ENCODE data around the gene KXD1.
A peak's percentile ranks its signal among the peaks of the same experiment; 100 is the strongest.

Gene KXD1

DNA sequence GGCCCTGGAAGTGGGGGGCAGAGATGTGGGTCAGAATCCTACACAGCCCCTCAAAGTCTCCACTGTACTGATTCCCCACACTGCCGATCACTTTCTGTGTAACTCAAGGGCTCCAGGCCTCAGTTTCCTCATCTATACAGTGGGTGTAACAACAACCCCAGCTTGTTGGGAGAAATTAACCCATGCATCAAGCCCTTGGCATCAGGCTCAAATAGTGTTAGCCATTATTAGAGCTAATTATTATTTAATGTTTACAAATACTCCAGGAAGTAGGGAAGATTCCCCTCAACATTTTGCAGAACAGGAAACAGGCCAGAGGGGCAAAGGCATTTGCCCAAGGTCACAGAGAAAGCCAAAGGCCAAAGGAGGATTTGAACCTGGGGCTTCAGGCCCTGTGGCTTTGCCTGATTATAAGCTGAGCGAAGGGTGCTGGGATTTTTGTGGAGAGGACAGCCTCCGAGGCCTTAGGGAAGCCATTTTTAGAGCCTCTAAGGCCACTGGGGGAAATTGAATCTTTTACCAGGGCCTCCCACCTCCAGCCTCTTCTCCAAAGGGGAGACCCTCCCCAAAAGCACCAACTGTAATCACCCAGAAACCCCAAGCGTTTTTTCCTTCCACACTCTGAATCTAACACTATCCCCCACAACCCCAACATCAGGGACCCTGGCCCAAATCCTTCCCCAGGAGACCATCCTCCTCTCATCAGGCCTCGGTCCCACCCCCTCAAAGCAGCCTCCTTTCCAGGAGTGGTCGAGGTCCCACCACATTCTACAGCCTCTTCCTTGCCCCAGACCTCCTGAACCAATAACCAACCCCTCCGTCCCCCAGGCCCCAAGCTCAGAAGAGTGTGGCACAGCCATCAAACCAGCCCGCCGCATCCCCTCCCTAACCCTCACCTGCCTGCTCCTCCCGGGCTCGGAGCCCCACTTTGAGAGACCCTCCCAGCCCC lies 15.4 kb upstream of the KXD1 start:
- Histone ChIP-seq H3K27ac (peak overlapping the region; percentile 12; the same call in 1 of the 2 replicates), H3K4me2 (peak overlapping the region; percentile 59), H3K4me3 (IDR thresholded peaks at IDR 0.05; ENCODE audit: insufficient read depth, low read depth, low read length) (no peak overlapping the region), H4K20me1 (ENCODE audit: insufficient read depth) (no peaks in the 10 kb centered on the region), H3K27me3 (ENCODE audit: insufficient read depth, low read depth) (no peaks in the 10 kb centered on the region), H3K79me2 (ENCODE audit: insufficient read depth, low read depth) (peaks cover 10% of the 10 kb centered on the region), H3K4me1 (ENCODE audit: low read depth, poor library complexity, severe bottlenecking) (peaks cover 12% of the 10 kb centered on the region), H3K9ac (peak overlapping the region; percentile 39; the same call in 1 of the 2 replicates), H2AFZ (ENCODE audit: low read depth) (no peak overlapping the region), H3K36me3 (ENCODE audit: insufficient read depth) (no peaks in the 10 kb centered on the region)
- no peak for TF ChIP-seq CTCF (conservative IDR thresholded peaks at IDR 0.05; ENCODE audit: low read depth, low read length)

DNA sequence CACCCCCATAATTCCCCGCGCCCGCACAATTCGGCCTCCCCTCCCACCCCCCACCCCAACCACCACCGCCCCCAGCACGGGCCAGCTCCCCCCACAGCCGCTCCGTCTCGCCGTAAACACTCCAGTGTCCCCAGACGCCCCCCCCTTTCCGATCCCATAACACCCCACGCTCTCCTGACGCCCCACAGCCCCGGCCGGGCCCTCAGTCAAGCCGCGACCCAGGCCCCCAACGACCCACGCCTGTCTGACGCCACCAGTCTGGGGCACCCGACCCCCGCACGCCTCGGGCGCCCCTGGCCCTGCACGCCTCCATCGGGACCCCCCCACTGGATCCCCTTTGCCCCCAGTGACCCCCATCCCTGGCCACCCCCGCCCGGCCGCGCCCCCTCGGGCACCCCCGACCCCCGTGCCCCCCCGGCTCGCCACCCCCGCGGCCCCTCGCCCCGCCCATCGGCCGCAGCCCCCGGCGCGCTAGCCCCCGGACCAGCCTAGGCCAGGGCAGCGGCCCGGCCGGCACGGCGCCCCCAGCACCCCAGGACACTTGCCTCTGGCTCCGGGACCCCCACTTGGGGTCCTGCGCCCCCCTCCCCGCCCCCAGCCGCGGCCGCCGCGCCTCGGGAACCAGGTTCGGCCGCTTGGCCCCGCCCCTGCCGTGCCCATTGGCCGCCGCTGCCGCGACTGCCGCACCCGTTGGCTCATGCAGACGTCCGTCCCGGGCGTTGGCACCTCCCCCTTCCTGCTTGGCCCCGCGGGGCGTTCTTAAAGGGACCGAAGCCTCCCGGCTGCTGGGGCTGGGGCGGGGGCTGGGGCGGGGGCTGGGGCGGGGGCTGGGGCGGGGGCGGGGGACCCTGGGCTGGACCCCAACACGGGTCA lies 14.5 kb upstream of the KXD1 start, which contains the start of gene FKBP8:
FKBP8 (minus strand) TSS at position 633 of the 873 bp plus-strand sequence. CDS start 1,603 bp downstream, outside the sequence.
- Histone ChIP-seq H3K9ac (peak within 1 kb of the TSS; percentile 39; the same call in 1 of the 2 replicates), H3K4me3 (IDR thresholded peaks at IDR 0.05; ENCODE audit: insufficient read depth, low read depth, low read length) (no peak within 1 kb of the TSS), H3K36me3 (ENCODE audit: insufficient read depth) (no peaks in the 10 kb centered on the region), H3K4me2 (peak within 1 kb of the TSS; percentile 67), H3K79me2 (ENCODE audit: insufficient read depth, low read depth) (peaks cover 10% of the 10 kb centered on the region), H3K27ac (peak within 1 kb of the TSS; percentile 26), H3K4me1 (ENCODE audit: low read depth, poor library complexity, severe bottlenecking) (peaks cover 12% of the 10 kb centered on the region), H4K20me1 (ENCODE audit: insufficient read depth) (no peaks in the 10 kb centered on the region), H2AFZ (ENCODE audit: low read depth) (peak within 1 kb of the TSS; percentile 77), H3K27me3 (ENCODE audit: insufficient read depth, low read depth) (no peaks in the 10 kb centered on the region)
- TF ChIP-seq CTCF (conservative IDR thresholded peaks at IDR 0.05; ENCODE audit: low read depth, low read length): no peak

DNA sequence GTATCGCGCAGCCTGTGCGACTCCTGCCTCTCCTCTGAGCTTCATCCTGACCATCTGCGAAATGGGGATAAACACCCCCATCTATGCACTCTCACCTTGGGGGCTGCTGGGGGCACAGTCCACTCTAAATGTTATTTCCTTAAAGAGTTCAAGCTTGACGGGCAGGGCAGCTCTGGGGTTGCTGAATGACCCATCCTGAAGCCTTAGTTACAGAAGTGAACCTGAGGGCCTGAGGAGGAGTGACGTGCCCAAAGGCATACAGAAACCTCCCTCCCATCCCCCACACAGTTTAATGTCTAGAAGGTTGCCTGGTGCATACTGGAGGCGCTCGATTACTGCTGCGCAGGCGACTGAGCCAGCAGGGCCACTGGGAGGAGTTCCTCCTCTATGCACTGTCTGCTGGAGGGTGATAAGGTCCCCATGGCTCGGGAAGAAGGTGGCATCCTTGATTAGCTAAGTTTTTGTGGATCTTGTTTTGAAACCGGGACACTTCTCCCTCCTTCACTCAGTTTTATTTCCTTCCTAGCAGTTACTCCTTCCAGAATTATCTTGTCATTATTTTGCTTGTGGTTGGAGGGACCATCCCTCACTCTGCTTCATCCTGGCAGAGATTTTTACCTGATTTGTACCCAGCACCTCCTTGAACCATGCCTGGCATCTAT lies 13.7 kb upstream of the KXD1 start:
- Histone ChIP-seq H3K36me3 (ENCODE audit: insufficient read depth) (no peaks in the 10 kb centered on the region), H3K9ac (peak overlapping the region; percentile 18; the same call in 1 of the 2 replicates), H4K20me1 (ENCODE audit: insufficient read depth) (no peaks in the 10 kb centered on the region), H3K4me3 (IDR thresholded peaks at IDR 0.05; ENCODE audit: insufficient read depth, low read depth, low read length) (no peak overlapping the region), H2AFZ (ENCODE audit: low read depth) (peak overlapping the region; percentile 77), H3K27ac (peak overlapping the region; percentile 26), H3K4me2 (peak overlapping the region; percentile 67), H3K79me2 (ENCODE audit: insufficient read depth, low read depth) (peaks cover 10% of the 10 kb centered on the region), H3K4me1 (ENCODE audit: low read depth, poor library complexity, severe bottlenecking) (peaks cover 12% of the 10 kb centered on the region), H3K27me3 (ENCODE audit: insufficient read depth, low read depth) (no peaks in the 10 kb centered on the region)
- no peak for TF ChIP-seq CTCF (conservative IDR thresholded peaks at IDR 0.05; ENCODE audit: low read depth, low read length)

DNA sequence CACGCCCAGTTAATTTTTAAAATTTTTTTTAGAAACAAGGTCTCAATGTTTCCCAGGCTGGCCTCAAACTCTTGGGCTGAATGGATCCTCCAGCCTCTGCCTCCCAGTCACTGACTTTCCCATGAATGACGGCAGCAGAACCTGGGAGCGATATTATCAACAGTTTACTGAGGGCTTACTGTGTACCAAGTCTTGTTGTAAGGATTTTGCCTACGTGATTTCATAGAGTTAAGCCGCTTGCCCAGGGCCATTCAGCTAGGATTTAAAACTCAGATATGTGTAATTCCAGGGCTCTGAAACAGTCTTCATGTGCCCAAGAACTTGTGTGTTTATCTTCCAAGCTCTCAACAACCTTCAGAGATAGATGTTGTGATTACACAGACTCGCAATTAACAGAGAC lies 6.0 kb upstream of the KXD1 start:
- H3K36me3 ChIP-seq (ENCODE audit: insufficient read depth): no peaks in the 10 kb centered on the region
- H3K4me1 ChIP-seq (ENCODE audit: low read depth, poor library complexity, severe bottlenecking): no peaks in the 10 kb centered on the region
- H2AFZ ChIP-seq (ENCODE audit: low read depth): no peak overlapping the region
- no peak overlapping the region for H3K27ac ChIP-seq
- no peaks in the 10 kb centered on the region for H3K79me2 ChIP-seq (ENCODE audit: insufficient read depth, low read depth)
- no peaks in the 10 kb centered on the region for H3K27me3 ChIP-seq (ENCODE audit: insufficient read depth, low read depth)
- no peaks in the 10 kb centered on the region for H4K20me1 ChIP-seq (ENCODE audit: insufficient read depth)
- TF ChIP-seq CTCF (conservative IDR thresholded peaks at IDR 0.05; ENCODE audit: low read depth, low read length): no peak
- H3K4me2 ChIP-seq: no peak overlapping the region
- no peak overlapping the region for H3K4me3 ChIP-seq (IDR thresholded peaks at IDR 0.05; ENCODE audit: insufficient read depth, low read depth, low read length)
- no peak overlapping the region for H3K9ac ChIP-seq

Data from KMS-11 (cell line).